ENCODE results near the gene DRICH1. TPM values are rescaled to one million over a fixed set of nuclear protein-coding genes. Genes with fewer than 3 reads are reported as not detected.
"Not testable (repeated sequence)": the region's sequence is repeated elsewhere in the genome, so short reads cannot be mapped to it uniquely, and the experiment has no call there.

The DRICH1 gene
- total RNA-seq, 1 experiment from 2014 or later: not detected

GRCh38 chr22:23603266-23603665 lies 28.9 kb downstream of the DRICH1 start:
- DNase-seq (ENCODE audit: extremely low read depth, low read depth): no peak

GRCh38 chr22:23598805-23599518 lies 33.2 kb downstream of the DRICH1 start:
- DNase-seq (ENCODE audit: extremely low read depth, low read depth): no peak

- DNase-seq (ENCODE audit: extremely low read depth, low read depth): not testable (repeated sequence)
Measured at GRCh38 chr22:23597576-23598268, 34.4 kb downstream of the DRICH1 start.

- DNase-seq (ENCODE audit: extremely low read depth, low read depth): not testable (repeated sequence)
Measured at GRCh38 chr22:23595904-23596303, 36.2 kb downstream of the DRICH1 start.

GRCh38 chr22:23591846-23592245 lies 40.3 kb downstream of the DRICH1 start:
- DNase-seq (ENCODE audit: extremely low read depth, low read depth): no peak

- peak; percentile 19 for DNase-seq (ENCODE audit: extremely low read depth, low read depth)
Measured at GRCh38 chr22:23591201-23591791, 40.8 kb downstream of the DRICH1 start.

GRCh38 chr22:23583836-23584235 lies 48.3 kb downstream of the DRICH1 start:
- DNase-seq (ENCODE audit: extremely low read depth, low read depth): no peak

- DNase-seq (ENCODE audit: extremely low read depth, low read depth): no peak
Measured at GRCh38 chr22:23583153-23583552, 49.0 kb downstream of the DRICH1 start.

- DNase-seq (ENCODE audit: extremely low read depth, low read depth): no peak
Measured at GRCh38 chr22:23581260-23581650, 50.9 kb downstream of the DRICH1 start.

- DNase-seq (ENCODE audit: extremely low read depth, low read depth): no peak
Measured at GRCh38 chr22:23580576-23581259, 51.4 kb downstream of the DRICH1 start.

GRCh38 chr22:23579870-23580575 lies 52.1 kb downstream of the DRICH1 start, which contains the start of gene IGLL1:
Gene IGLL1, minus strand, starts transcription at chr22:23580290. Its CDS starts 100 bp downstream, at chr22:23580190.
- no peak for DNase-seq (ENCODE audit: extremely low read depth, low read depth)

GRCh38 chr22:23579280-23579679 lies 52.8 kb downstream of the DRICH1 start:
- DNase-seq (ENCODE audit: extremely low read depth, low read depth): no peak

GRCh38 chr22:23578306-23578705 lies 53.8 kb downstream of the DRICH1 start:
- DNase-seq (ENCODE audit: extremely low read depth, low read depth): no peak

GRCh38 chr22:23576681-23577080 lies 55.4 kb downstream of the DRICH1 start:
- no peak for DNase-seq (ENCODE audit: extremely low read depth, low read depth)

GRCh38 chr22:23575601-23576000 lies 56.5 kb downstream of the DRICH1 start:
- no peak for DNase-seq (ENCODE audit: extremely low read depth, low read depth)

- no peak for DNase-seq (ENCODE audit: extremely low read depth, low read depth)
Measured at GRCh38 chr22:23574877-23575276, 57.2 kb downstream of the DRICH1 start.

GRCh38 chr22:23574371-23574811 lies 57.7 kb downstream of the DRICH1 start:
- no peak for DNase-seq (ENCODE audit: extremely low read depth, low read depth)

GRCh38 chr22:23573701-23574235 lies 58.4 kb downstream of the DRICH1 start:
- not testable (repeated sequence) for DNase-seq (ENCODE audit: extremely low read depth, low read depth)

- DNase-seq (ENCODE audit: extremely low read depth, low read depth): not testable (repeated sequence)
Measured at GRCh38 chr22:23573106-23573505, 59.0 kb downstream of the DRICH1 start.

- no peak for DNase-seq (ENCODE audit: extremely low read depth, low read depth)
Measured at GRCh38 chr22:23571486-23571885, 60.6 kb downstream of the DRICH1 start.
